Measurements from ENCODE around the gene VASH2. TPM values are rescaled to one million over a fixed set of nuclear protein-coding genes. Genes with fewer than 3 reads are reported as not detected.

VASH2 gene
- total and polyA plus RNA-seq, 2 of the 8 experiments (the other 6 are each of a cell fraction or from before 2014, with no cell fraction given): 44.0 to 187 TPM

GRCh38 chr1:212909652-212910063 lies 40.7 kb upstream of the VASH2 start:
- H3K23ac ChIP-seq (ENCODE audit: insufficient read length): no peak overlapping the region
- CTCF ChIA-PET (ENCODE audit: partially characterized antibody): interaction anchor here (1.5 kb wide), 1 partner anchor 72 kb away, joined by 3 read pairs; no protein-coding TSS in a partner anchor
- H2AK5ac ChIP-seq (ENCODE audit: low read depth, low read length): no peak overlapping the region
- peaks cover 5 to 18% (median 14%) of the 10 kb centered on the region in 4 experiments; a peak in 6 of 7 replicates for H3K4me1 ChIP-seq (replicated peaks in 1 of 4; ENCODE audit: control insufficient read depth in 3 of 4, insufficient read depth in 4 of 4, low read length in 3 of 4)
- H4K5ac ChIP-seq (ENCODE audit: insufficient read length, low read depth, low read length): peak overlapping the region; percentile 92
- no peak overlapping the region for H4K8ac ChIP-seq (ENCODE audit: extremely low read depth, insufficient read depth, low read length)
- peak overlapping the region in 2 of 4 experiments; percentile 52 to 59; a peak in 5 of 7 replicates for H3K9ac ChIP-seq (replicated peaks in 1 of 4; ENCODE audit: extremely low read depth in 1 of 4, low read depth in 3 of 4, low read length in 3 of 4)
- peak overlapping the region; percentile 91 for H3K27ac ChIP-seq (ENCODE audit: low read depth, low read length)
- H3K36me3 ChIP-seq (ENCODE audit: control insufficient read depth in 2 of 4, insufficient read depth in 4 of 4, low read length in 3 of 4): peaks cover 0 to 26% (median 7%) of the 10 kb centered on the region in 4 experiments; a peak in 2 of 8 replicates
- peaks cover 0 to 44% of the 10 kb centered on the region in 2 experiments; a peak in 3 of 4 replicates for H3K79me2 ChIP-seq (ENCODE audit: control insufficient read depth in 1 of 2, insufficient read depth in 2 of 2, low read length in 2 of 2)
- peak overlapping the region; percentile 94 for H4K91ac ChIP-seq (replicated peaks; ENCODE audit: insufficient read length, low read length)
- peak overlapping the region; percentile 85 for H2BK120ac ChIP-seq (replicated peaks; ENCODE audit: low read depth, low read length)
- no peak overlapping the region for H2AFZ ChIP-seq (ENCODE audit: low read length)
- no peaks in the 10 kb centered on the region for H3K79me1 ChIP-seq (ENCODE audit: low read depth, low read length)
- H3K4me3 ChIP-seq (ENCODE audit: extremely low read depth in 1 of 4, insufficient read depth in 2 of 4, low read depth in 3 of 4, low read length in 4 of 4): peak overlapping the region in 3 of 4 experiments; percentile 3 to 49 (median 13); a peak in 4 of 8 replicates
- peak overlapping the region; percentile 8 for H3K14ac ChIP-seq (ENCODE audit: insufficient read length)
- DNase-seq (ENCODE audit: low read depth in 1 of 2, low spot score in 2 of 2) (peak in 1 of 2 experiments; percentile 73), FAIRE-seq (peak; percentile 7)
- POLR2A ChIA-PET (ENCODE audit: partially characterized antibody): interaction anchor here (0.6 to 5.8 kb wide), 27 partner anchors 8 to 394 kb away, joined by 3 to 177 read pairs (median 5); partner anchors contain the start of genes ANGEL2, ATF3, FLVCR1 and NSL1
- H4K20me1 ChIP-seq (replicated peaks in 1 of 2; ENCODE audit: control insufficient read depth in 1 of 2, insufficient read depth in 2 of 2, low read length in 2 of 2): no peaks in the 10 kb centered on the region
- peak overlapping the region; percentile 94 for H3K4ac ChIP-seq (replicated peaks; ENCODE audit: insufficient read length, low read depth, low read length)
- H3K9me3 ChIP-seq (ENCODE audit: insufficient read depth in 2 of 2, low read depth in 1 of 2, low read length in 1 of 2): peaks cover 2 to 4% of the 10 kb centered on the region in 2 experiments; a peak in 2 of 4 replicates
- no peaks in the 10 kb centered on the region for H3K27me3 ChIP-seq (replicated peaks in 1 of 4; ENCODE audit: control insufficient read depth in 3 of 4, extremely low read depth in 1 of 4, insufficient read depth in 3 of 4, low read length in 3 of 4)
- H2BK20ac ChIP-seq (ENCODE audit: low read length): no peak overlapping the region
- H2BK5ac ChIP-seq (ENCODE audit: low read depth, low read length): peak overlapping the region; percentile 97
- no peak overlapping the region for H2BK12ac ChIP-seq (ENCODE audit: low read depth, low read length)
- peak overlapping the region; percentile 33 to 61 for H3K4me2 ChIP-seq (ENCODE audit: insufficient read depth in 1 of 2, low read depth in 2 of 2, low read length in 2 of 2)
- peaks cover 5% of the 10 kb centered on the region; the same call in 1 of the 2 replicates for H3K23me2 ChIP-seq (ENCODE audit: low read depth, low read length)
- no peak overlapping the region for H2BK15ac ChIP-seq (ENCODE audit: low read length)
- H3K18ac ChIP-seq (ENCODE audit: extremely low read depth, low read length): 0 out of 2 replicates have a peak overlapping the region, but pooled peaks have one; percentile 79
- 3% methylated on average over 3 of the region's 3 CpGs; no CpG with 5 or more reads in 1 of the 2 experiments for WGBS, 2 experiments (ENCODE audit: extremely low coverage in 1 of 2, insufficient coverage in 1 of 2, insufficient read length in 1 of 2, insufficient replicate concordance in 2 of 2, low coverage in 1 of 2, low lambda C conversion rate in 2 of 2, missing lambda C conversion rate in 1 of 2)
- peak overlapping the region; percentile 62 for H3K56ac ChIP-seq (replicated peaks; ENCODE audit: insufficient read length, low read depth, low read length)
- peak; percentile 56; the same call in 1 of the 2 replicates for TF ChIP-seq POU5F1 (IDR thresholded peaks at IDR 0.05; ENCODE audit: low read depth, low read length)
- TF ChIP-seq TAF7 (optimal IDR thresholded peaks at IDR 0.05; ENCODE audit: borderline replicate concordance, low read depth, low read length): peak; percentile 78
- no peak for TF ChIP-seq JUND (IDR thresholded peaks at IDR 0.05; ENCODE audit: low read length)
- TF ChIP-seq POLR2A (IDR thresholded peaks at IDR 0.05; ENCODE audit: control extremely low read depth in 1 of 2, low read depth in 2 of 2, low read length in 2 of 2): peak in 1 of 2 experiments; percentile 44; a peak in 1 of 3 replicates
- peak; percentile 58 for TF ChIP-seq TBP (IDR thresholded peaks at IDR 0.05; ENCODE audit: low read depth, low read length)
- TF ChIP-seq SIRT6 (IDR thresholded peaks at IDR 0.05; ENCODE audit: low read length): no peak
- TF ChIP-seq TAF1 (IDR thresholded peaks at IDR 0.05; ENCODE audit: low read depth, low read length): peak; percentile 57; the same call in 1 of the 2 replicates
- TF ChIP-seq CHD1 (IDR thresholded peaks at IDR 0.05; ENCODE audit: low read depth, low read length): peak; percentile 78
- TF ChIP-seq SUZ12 (IDR thresholded peaks at IDR 0.05; ENCODE audit: low read length): no peak
- TF ChIP-seq PHF8 (conservative IDR thresholded peaks at IDR 0.05; ENCODE audit: low read depth, low read length): no peak
- no peak for TF ChIP-seq CTBP2 (IDR thresholded peaks at IDR 0.05; ENCODE audit: borderline replicate concordance, insufficient read depth, insufficient read length, low read length)
- TF ChIP-seq POLR2AphosphoS5 (IDR thresholded peaks at IDR 0.05; ENCODE audit: low read depth, low read length): no peak
- no peak for TF ChIP-seq BRCA1 (IDR thresholded peaks at IDR 0.05; ENCODE audit: low read depth, low read length)
